HG02885 (cell line): ENCODE data around the gene DIP2C.
"Not testable (repeated sequence)": the region's sequence is repeated elsewhere in the genome, so short reads cannot be mapped to it uniquely, and the experiment has no call there.

Experiments
- ATAC-seq: cut with Tn5 transposase; IDR thresholded peaks from one replicate; pipeline ENCODE4 v1.9.1; 2021; ENCODE audit warnings: mild to moderate bottlenecking; ENCODE audit not compliant: unreplicated experiment, poor library complexity

DIP2C gene

GRCh38 chr10:603745-604144, 85.7 kb downstream of the DIP2C start:
- ATAC-seq: no peak

DNA sequence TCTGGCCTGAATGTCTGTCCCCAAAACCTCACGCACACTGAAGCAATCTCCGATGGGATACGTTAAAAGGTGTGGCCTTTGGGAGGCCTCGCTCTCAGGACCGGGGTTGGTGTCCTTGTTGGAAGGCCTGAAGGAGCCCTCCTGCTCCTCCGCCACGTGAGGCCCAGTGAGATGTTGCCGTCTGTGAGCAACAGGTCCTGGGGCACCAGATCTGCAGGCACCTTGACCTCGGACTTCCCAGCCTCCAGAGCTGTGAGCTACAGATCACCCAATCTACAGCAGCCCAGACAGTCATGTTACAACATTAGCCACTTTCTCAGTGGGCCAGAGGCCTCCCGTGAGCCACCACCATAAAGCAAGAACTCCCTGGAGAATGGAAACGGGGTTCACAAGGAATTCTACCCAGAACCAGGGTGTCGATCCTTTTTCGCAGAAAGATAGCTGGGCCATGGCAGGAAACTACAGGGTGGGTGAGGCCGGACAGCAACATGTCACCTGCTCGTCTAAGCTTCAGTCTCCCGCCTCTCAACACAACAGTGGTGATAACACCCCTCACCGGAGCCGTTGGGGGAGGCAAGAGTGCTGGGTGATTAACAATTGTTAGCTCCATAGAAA, 87.0 kb downstream of the DIP2C start:
- ATAC-seq: no peak

DNA sequence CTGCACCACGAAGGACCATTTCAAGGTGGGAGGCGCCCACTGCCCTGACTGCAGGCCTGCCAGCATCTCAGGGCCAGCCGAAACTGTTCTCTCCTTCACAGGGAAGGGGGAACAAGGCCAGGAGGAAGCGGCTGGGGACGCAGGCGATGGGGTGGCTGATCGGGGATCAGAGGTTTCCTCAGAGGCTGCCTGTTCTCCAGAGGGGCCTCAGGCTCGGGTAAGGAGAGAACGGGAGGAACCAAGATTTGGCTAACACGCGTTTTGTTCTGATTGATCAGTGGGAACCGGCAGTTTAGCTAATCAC, 87.9 kb downstream of the DIP2C start:
- ATAC-seq: no peak

- ATAC-seq: no peak
Measured at GRCh38 chr10:600876-601659, 88.4 kb downstream of the DIP2C start.

DNA sequence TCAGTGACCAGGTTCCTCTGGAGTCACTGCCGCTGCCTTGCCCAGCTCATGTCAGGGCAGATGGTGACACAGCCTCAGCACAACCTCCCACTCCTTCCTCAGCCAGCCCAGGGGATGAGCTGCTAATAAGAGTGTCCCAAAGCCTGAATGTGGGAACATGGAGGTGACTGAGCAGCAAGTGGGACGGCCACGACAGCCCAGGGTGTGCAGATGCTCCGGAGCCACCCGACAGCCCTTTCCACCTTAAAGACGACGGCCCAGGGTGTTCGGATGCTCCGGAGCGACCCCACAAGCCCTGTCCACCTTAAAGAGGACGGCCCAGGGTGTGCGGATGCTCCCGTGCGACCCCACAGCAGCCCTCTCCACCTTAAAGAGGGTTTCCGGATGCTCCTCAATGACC, 89.2 kb downstream of the DIP2C start:
- no peak for ATAC-seq

DNA sequence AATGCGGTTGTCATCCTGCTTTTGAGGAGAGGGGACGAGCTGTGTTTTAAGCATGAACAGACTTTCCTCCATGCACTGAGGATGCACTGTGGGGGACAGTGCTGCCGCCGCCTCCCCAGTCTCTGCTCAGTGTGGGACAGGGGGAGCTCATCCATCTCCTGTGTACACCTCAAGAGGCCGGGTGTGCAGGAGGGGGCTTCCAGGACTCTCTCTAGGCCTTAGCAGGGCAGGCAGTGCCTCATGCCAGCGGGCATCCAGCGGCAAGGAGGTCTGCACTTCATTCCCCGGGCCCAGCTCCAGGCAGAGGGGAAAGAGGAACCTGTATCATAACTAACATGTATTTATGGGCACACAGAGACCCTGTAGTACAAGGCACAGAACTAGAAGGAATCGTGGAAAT, 89.7 kb downstream of the DIP2C start:
- ATAC-seq: no peak

DNA sequence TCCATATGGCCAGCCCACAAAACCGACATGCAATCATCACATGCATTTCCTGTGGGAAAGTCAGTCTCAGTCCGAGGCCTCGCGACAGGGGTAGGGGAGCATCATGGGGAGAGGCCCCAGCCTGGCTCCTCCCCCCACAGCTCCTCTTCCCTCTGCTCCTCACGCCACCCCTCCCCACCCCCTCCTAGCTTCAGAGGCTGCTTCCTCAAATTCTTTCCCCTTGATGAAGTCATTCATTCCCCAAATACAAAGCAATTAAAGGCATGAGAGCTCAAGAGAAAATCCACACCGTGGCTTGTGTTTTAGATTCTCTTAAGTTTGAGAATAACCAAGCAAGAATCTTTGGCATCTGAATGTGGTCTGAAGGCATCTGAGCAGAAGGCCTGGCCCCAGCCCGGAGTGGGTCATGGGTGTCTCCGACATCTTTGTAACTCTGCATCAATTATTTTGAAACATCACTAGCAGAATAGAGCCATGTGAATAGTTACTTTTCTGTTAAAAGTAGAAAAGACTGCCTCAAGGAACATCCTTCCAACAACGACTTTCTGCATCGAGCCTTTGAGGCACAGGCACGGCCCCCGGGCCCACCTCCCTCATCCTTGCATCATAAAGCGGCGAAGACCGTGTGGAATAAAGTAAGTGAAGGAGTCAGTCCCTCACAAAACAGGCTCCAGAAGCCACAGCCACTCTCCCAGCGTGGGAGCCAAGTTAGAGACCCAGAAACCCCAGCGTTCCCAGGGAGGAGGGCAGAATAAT, 90.9 kb downstream of the DIP2C start:
- no peak for ATAC-seq

DNA sequence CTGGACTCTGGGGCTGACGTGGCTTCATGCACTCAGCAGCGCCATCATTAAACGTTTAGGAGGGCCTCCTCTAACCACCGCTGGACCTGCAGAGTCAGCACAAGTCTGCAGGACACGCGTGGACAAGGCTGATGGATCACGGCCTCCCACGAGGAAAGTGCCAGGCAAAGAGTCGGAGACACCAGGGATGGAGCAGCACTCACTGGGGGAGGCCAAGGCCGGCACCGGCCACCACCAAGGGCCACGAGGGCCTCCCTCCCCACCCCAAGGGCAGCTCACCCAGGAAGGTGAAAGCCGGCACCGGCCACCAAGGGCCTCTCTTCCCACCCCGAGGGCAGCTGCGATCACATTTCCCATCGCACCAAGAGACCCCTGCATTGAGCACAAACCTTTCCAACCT, 91.5 kb downstream of the DIP2C start:
- no peak for ATAC-seq

- no peak for ATAC-seq
Measured at GRCh38 chr10:596725-597345, 92.6 kb downstream of the DIP2C start.

GRCh38 chr10:596131-596530, 93.3 kb downstream of the DIP2C start:
- not testable (repeated sequence) for ATAC-seq

DNA sequence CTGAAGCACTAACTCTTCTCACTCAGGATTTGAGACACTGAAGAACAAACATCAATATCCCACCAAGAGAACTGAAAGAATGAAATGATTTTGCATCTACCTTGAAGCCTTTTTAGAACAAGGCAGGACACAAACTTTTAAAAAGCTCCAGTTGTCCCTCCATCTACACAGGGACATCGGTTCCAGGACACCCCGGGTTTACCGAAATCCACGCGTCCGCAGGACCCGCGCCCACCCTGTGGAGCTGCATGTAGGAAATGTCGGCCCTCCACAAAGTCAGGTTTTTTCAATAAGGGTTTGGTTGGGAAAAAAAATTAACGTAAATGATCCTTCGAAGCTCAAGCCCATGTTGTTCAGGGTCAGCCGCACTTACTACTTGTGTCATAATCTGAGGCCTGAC, 94.0 kb downstream of the DIP2C start:
- no peak for ATAC-seq

DNA sequence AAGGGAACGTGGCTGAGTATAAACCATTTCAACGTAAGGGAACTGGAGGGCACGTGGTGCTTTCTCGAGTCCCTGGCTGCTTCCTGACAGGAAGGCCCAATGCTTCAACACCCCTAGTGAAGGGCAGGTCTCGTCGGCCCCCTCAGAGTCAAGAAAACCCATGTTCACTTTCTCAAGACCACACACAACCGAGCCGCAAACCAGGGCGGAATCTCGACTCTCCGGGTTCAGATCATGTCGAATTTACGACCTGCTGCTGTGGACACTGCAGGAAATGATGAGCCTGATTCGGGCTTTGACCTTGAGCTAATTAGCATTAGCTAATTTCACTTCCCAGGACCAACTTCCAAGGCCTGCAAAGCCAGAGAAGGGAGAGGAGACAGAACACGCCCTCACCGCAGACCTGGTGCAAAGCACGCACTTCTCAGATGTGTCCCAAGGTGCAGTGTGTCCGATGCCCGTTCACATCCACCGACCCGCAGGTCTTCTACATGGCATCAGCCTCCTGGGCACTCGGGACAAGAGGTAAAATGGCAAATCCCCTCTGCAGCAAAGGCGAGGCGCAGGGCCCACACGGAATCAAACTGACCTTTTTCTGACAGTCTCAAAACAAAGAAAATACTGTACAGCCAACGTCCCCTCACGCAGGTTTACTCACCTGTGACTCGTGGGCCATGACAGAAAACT, 94.7 kb downstream of the DIP2C start:
- ATAC-seq: no peak

DNA sequence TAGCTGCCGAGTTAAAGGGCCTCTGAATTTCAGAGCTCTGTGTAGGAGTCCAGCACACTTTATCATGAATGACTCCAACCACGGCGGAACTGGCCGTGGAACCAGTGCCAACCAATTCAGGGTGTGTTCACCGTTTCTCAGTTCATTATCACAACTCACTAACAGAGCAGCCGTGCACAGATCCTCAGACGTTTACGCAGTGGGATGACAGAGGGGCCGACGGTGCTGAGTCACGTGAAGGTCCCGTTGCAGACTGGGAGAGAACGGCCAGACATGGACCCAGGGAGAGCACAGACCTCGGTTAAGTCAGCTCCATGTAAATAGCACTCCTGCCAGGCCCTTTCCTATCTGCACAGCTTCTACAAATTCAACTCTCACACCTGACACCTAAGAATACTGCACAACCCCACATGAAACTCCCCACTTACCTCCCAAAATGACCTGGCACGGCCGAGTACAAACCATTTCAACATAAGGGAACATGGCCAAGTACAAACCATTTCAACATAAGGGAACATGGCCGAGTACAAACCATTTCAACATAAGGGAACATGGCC, 95.5 kb downstream of the DIP2C start:
- no peak for ATAC-seq

- ATAC-seq: no peak
Measured at GRCh38 chr10:593421-593820, 96.0 kb downstream of the DIP2C start.

- ATAC-seq: no peak
Measured at GRCh38 chr10:593016-593415, 96.5 kb downstream of the DIP2C start.

- no peak for ATAC-seq
Measured at GRCh38 chr10:591646-592045, 97.8 kb downstream of the DIP2C start.

DNA sequence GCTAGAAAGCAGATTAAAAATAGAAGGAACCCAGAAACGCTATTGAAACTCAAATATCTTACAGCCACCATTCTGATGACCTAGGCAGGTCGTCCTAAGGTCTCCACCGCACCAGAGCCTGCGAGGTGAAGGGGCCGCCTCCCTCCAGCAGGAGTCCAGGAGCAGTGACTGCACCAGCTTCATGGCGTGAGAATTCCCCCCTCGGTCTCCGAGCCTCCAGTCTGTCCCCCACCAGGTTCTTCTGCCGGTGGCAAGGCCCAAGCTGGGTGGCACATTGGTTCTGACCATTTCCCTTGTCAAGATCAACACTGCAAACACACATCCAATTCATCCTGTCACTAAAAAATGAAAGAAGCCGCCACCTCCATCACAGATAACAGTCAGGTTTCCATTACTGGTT, 98.7 kb downstream of the DIP2C start:
- no peak for ATAC-seq

DNA sequence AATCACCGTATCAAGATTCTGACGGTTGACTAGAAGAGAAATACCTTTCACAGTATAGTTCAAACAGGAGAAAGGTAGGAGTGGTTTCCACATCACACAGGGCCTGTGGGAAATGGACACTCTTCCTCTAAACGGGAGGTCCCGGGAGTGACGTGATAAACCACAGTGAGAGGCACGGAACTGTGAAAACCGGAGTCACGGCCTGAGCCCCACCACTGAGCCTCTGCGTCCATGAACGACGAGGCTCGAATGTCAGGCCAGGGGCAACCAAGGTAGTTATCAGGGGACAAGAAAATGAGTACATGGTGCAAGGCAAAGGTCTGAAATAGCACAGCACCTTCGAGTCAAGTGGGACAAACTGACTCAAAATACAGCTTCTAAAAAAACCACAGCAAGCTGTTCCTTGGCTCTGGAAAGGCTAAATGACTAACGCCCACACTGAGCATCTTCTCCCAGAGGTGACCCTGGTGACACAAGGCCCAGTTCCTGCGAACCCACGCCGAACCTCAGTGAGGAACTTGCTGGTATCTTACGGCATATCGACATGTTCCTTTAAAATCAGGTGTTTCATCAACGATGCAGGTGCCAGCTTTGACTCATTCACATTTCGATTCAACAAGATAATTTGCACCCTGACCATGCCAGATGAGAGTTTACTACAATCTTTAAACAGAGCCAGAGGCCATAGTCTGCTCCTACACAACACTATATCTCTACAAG, 99.3 kb downstream of the DIP2C start:
- no peak for ATAC-seq

DNA sequence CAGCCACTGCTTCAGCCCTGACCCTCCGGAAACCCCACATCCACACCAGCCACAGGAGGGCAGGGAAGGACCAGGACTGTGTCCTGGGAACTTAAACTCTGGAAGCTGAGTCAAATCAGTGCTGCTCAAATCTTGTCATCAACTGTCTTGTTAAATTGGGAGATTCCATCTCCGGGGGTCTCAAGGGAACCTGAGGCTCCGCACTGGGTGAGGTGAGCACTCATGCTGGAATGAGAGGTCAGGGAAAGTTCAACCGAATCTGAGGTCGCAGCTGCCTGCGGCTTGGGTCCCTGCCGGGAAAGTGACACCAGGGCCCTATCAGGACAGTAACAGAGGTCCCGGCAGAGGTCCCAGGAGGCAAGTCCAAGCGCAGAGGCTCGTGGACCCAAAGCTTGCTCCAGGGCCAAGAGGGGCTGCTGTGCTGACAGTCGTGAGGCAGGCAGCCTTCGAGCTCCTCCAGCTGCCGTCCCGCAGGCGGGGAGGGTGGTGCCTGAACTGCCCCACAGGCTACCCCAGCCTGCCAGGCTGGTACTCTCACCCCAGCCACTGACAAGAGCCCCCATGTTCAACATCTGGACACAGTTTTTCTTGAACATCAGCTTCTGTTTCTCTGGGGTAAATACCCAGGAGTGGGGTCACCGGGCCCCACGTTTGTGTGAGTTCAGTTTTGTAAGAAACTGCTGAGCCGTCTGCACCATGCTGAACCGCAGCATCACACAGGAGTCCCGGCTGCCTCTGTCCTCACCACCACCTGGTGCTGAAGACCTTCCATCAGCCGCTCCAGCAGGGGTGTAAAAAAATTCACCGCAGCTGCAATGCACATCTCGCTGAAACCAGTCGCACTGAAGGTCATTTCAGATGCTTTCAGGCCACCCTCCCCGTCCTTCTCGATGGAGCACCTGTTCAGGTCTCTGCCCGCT, 101.0 kb downstream of the DIP2C start:
- ATAC-seq: no peak
